Body of pancreas (tissue), 4 donors: ENCODE results near the gene C7orf25. TPM values are rescaled to one million over a fixed set of nuclear protein-coding genes. Genes with fewer than 3 reads are reported as not detected.
A peak's percentile ranks its signal among the peaks of the same experiment; 100 is the strongest.

Experiments
- ATAC-seq: fragments of 150-250 bp; one replicate; pipeline ENCODE4 v1.9.1; 2016
- DNase-seq, 4 donors: peaks; one replicate each; pipeline ENCODE4 v3.0.0-alpha.2; 2019
- H3K27ac ChIP-seq, 4 donors: fragments of 200-600 bp; sonication (generic); 1 replicate in 3 of 4; 2 replicates in 1 of 4; pipeline versions ENCODE4 v1.5.1 to v1.6.1; 2016 to 2019; ENCODE audit warnings: mild to moderate bottlenecking in 1 of 4, mixed read lengths in 1 of 4, moderate library complexity in 1 of 4
- H3K27me3 ChIP-seq, 2 donors: fragments of 200-600 bp; sonication (generic); one replicate each; pipeline ENCODE4 v1.6.0; 2016; ENCODE audit warnings: mild to moderate bottlenecking in 1 of 2
- H3K36me3 ChIP-seq, 2 donors: fragments of 200-600 bp; sonication (generic); replicated peaks in 1 of 2; 2 replicates each; pipeline ENCODE4 v1.5.1; 2016; ENCODE audit warnings: low read depth in 2 of 2; ENCODE audit not compliant: insufficient read depth in 1 of 2
- H3K4me1 ChIP-seq: fragments of 200-600 bp; sonication (generic); one replicate; pipeline ENCODE4 v1.6.0; 2016
- H3K4me3 ChIP-seq, 2 donors: fragments of 200-600 bp; sonication (generic); 1 replicate in 1 of 2; 2 replicates in 1 of 2; pipeline ENCODE4 v1.5.1; 2016 to 2019
- H3K9me3 ChIP-seq, 3 donors: fragments of 200-600 bp; sonication (generic); 1 replicate in 2 of 3; 2 replicates in 1 of 3; pipeline ENCODE4 v1.5.1; 2016
- CTCF ChIP-seq, 7 experiments: fragments of 450-650 bp in 4 of 7; fragments of 200-600 bp in 3 of 7; sonication (generic) in 3 of 7; IDR thresholded peaks; one replicate each; pipeline ENCODE4 v1.5.1; 2016 to 2019; ENCODE audit warnings: antibody characterized with exemption in 7 of 7
- POLR2A ChIP-seq, 3 donors: fragments of 450-650 bp; IDR thresholded peaks; one replicate each; pipeline ENCODE4 v1.6.1; 2016; ENCODE audit warnings: antibody characterized with exemption in 3 of 3, mild to moderate bottlenecking in 2 of 3
- WGBS, 2 donors: methylation state at CpG; one replicate each; pipeline ENCODE4 v1.1.5; 2017; 5-methylcytosine and 5-hydroxymethylcytosine counted together
- intact Hi-C: fragments of 100-400 bp; cut with DNase I; formaldehyde crosslinking; loops from one replicate; pipeline ENCODE4 v1.15.1; 2023
- total RNA-seq, 2 donors: library from RNA; depleted of rRNA; stranded (reverse); fragments of >200 nt; gene quantifications; one replicate each; pipeline ENCODE4 v1.1.0, GENCODE V29; 2016

Gene C7orf25
- total RNA-seq, 2 donors from 2014 or later = 4.9 to 6.0 TPM

GRCh38 chr7:42946627-42946950, 34.7 kb upstream of the C7orf25 start:
- H3K36me3 ChIP-seq = no peaks in the 10 kb centered on the region
- no peak overlapping the region for H3K27ac ChIP-seq
- H3K9me3 ChIP-seq = no peaks in the 10 kb centered on the region
- TF ChIP-seq CTCF (IDR thresholded peaks at IDR 0.05) (no peak), POLR2A (IDR thresholded peaks at IDR 0.05) (no peak)
- intact Hi-C loops = no loop called here
- WGBS, 2 donors = 94 to 100% methylated on average over 2 of the region's 2 CpGs
- ATAC-seq (no peak), DNase-seq (no peak)
- H3K4me1 ChIP-seq = no peaks in the 10 kb centered on the region
- H3K4me3 ChIP-seq = no peak overlapping the region
- no peaks in the 10 kb centered on the region for H3K27me3 ChIP-seq

GRCh38 chr7:42945821-42946626, 34.2 kb upstream of the C7orf25 start:
- no peak for DNase-seq
- Histone ChIP-seq H3K36me3 (no peaks in the 10 kb centered on the region), H3K4me1 (no peaks in the 10 kb centered on the region), H3K27me3 (no peaks in the 10 kb centered on the region), H3K27ac (no peak overlapping the region), H3K4me3 (no peak overlapping the region), H3K9me3 (no peaks in the 10 kb centered on the region)
- intact Hi-C loops = no loop called here
- TF ChIP-seq POLR2A (IDR thresholded peaks at IDR 0.05) (no peak), CTCF (IDR thresholded peaks at IDR 0.05) (no peak)
- WGBS, 2 donors = 21 to 42% methylated on average over 4 of the region's 4 CpGs
- no peak for ATAC-seq

- H3K36me3 ChIP-seq = peaks cover 0 to 5% of the 10 kb centered on the region in 2 donors
- ATAC-seq (peak; percentile 81), DNase-seq (peak; percentile 74 to 89 (median 83))
- 47 to 54% methylated on average over 13 of the region's 13 CpGs for WGBS, 2 donors
- H3K9me3 ChIP-seq = no peaks in the 10 kb centered on the region
- no peak overlapping the region for H3K27ac ChIP-seq
- intact Hi-C loops = no loop called here
- TF ChIP-seq CTCF (IDR thresholded peaks at IDR 0.05) = peak; percentile 73 to 89 (median 78)
- TF ChIP-seq POLR2A (IDR thresholded peaks at IDR 0.05) = no peak
- H3K27me3 ChIP-seq = no peaks in the 10 kb centered on the region
- H3K4me1 ChIP-seq = no peaks in the 10 kb centered on the region
- H3K4me3 ChIP-seq = no peak overlapping the region
Measured at GRCh38 chr7:42940985-42941847, 29.3 kb upstream of the C7orf25 start.

- Histone ChIP-seq H3K36me3 (peaks cover 0 to 13% of the 10 kb centered on the region in 2 donors), H3K27me3 (no peaks in the 10 kb centered on the region), H3K9me3 (no peaks in the 10 kb centered on the region), H3K27ac (no peak overlapping the region), H3K4me1 (peaks cover 3% of the 10 kb centered on the region), H3K4me3 (no peak overlapping the region)
- TF ChIP-seq POLR2A (IDR thresholded peaks at IDR 0.05) (no peak), CTCF (IDR thresholded peaks at IDR 0.05) (no peak)
- no peak for ATAC-seq
- 63 to 79% methylated on average over 4 of the region's 4 CpGs for WGBS, 2 donors
- intact Hi-C loops = no loop called here
- DNase-seq = no peak
Measured at GRCh38 chr7:42939457-42940240, 27.8 kb upstream of the C7orf25 start.
